C4-2B (cell line): ENCODE data around the gene PACSIN1.

ENCODE experiments used
- ZFX ChIP-seq: fragments of 450-650 bp; IDR thresholded peaks from 2 replicates; pipeline ENCODE4 v1.6.1; 2017
- TF ChIP-seq, protein P1 (sequence below): fragments of 450-650 bp; conservative IDR thresholded peaks from 2 replicates; pipeline ENCODE4 v1.5.1; 2017; ENCODE audit warnings: mild to moderate bottlenecking

DNA sequence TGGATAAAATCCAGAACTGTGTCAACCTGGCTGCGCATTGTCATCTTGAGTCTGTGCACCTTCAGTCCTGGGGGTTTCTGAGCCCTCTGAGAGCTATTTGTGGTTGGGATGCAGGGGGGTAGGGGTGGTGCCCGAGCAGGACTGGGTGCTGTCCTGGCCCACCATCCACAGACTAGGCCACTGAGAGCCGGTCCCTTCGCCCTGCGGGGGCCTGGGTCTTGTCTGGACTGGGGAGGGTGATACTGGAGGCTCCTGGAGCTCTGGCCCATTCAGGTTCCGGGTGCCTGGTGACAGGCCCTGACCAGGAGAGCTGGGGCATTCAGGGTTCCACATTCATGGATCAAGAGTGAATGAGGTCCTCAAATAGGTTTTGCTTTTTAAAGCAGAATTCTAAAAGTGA is 69.3 kb downstream of the PACSIN1 start:
- TF ChIP-seq, protein P1, sequence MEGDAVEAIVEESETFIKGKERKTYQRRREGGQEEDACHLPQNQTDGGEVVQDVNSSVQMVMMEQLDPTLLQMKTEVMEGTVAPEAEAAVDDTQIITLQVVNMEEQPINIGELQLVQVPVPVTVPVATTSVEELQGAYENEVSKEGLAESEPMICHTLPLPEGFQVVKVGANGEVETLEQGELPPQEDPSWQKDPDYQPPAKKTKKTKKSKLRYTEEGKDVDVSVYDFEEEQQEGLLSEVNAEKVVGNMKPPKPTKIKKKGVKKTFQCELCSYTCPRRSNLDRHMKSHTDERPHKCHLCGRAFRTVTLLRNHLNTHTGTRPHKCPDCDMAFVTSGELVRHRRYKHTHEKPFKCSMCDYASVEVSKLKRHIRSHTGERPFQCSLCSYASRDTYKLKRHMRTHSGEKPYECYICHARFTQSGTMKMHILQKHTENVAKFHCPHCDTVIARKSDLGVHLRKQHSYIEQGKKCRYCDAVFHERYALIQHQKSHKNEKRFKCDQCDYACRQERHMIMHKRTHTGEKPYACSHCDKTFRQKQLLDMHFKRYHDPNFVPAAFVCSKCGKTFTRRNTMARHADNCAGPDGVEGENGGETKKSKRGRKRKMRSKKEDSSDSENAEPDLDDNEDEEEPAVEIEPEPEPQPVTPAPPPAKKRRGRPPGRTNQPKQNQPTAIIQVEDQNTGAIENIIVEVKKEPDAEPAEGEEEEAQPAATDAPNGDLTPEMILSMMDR = no peak
- no peak for TF ChIP-seq ZFX
